ENCODE results near the gene BCL2.

BCL2 gene

DNA sequence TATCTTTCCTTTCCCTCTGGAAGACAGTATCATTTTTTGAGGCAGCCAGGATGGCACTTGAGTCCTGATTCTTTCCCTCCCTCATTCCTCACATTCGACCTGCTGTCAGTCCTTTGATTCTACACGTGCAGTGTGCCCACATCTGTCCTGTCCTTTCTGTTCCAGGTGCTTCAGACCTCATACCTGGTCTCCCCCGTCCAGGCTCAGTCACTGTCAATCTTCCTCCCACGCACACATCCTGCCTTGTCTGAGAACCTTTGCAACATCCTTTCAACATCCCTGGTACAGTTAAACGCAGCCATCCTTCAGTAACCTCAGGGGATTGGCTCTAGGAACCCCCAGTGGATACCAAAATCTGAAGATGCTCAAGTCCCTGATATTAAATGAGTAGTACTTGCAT, 10.1 kb downstream of the BCL2 start:
- peak in 1 of 2 donors; percentile 47 for DNase-seq (ENCODE audit: low read depth in 2 of 2)

DNA sequence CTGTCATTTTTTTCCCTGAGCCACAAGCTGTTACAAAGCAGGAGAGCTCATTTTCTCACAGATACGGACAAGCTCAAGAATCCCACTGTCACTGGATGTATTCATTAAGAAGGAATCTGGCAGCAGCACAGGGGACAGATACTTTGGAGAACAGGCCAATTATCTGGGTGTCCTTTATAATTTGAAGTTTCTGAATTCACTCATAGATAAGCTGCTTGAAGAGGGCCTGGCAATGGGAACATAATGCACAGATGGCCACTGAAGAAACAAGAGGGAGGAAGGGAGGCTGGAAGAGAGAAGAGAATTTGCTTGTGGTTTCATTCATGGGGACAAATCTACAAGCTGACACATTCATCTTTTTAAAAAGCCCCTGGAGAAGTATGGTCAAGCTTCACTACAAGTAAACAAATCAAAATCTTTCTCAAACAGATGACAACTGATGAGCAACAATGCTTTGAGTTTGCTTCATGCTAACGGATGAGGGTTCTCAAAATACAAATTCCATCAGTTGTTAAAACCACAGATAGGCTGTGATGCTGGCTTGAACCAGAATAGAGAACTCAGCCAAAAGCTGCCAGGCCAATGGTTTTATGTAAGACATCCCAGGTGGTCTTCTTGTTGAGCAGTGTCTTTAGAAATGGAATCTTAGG, 11.9 kb downstream of the BCL2 start:
- DNase-seq (ENCODE audit: low read depth in 2 of 2), result no peak

DNA sequence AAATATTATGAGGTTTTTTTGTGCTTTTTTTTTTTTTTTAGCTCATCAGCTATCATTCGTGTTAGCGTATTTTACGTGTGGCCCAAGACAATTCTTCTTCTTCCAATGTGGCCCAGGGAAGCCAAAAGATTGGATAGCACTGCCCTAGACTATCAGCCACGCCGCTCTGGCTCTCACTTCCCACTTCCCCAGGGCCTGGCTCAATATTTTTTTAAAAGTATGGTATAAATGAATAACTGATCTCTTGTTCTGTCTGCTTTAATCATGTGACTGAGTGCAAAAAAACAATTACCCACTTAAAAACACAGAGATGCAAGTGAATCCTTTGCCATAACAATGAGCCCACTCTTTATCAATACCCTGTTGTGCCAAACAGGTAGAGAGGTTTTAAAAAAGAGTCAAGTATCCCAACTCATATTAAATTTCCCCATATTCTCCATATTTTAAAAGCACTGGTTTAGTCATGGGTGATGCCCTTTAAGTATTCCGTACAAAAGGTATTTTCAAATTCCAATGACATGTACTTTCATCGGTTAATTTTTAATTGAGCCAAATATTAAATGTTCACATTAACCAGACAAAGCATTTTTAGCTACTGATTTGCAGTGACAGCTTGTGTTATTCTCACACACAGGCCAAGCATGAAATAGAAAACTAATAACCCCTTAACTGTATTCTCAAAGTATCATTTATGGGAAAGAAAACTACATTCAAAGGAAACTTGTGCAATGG, 12.6 kb downstream of the BCL2 start:
- DNase-seq (ENCODE audit: low read depth in 2 of 2), result no peak

DNA sequence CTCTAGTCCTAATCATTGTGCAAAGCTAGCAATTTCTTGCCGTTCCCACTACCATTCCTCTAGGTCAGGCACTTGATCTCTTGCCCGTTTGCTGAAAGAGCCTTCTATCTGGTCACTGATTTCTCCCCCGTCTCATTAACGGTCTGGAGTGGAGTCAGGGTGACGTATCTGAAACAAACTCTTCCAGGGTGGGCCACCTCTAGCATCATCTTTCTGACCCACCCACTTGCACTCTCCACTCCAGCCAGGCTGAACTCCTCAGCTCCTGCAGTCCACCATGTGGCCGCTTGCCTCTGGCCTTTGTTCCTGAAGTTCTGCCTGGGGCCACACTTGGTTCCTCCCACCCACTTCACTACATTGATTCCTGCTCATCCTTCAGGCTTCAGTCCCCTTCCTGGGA, 13.3 kb downstream of the BCL2 start:
- no peak for DNase-seq (ENCODE audit: low read depth in 2 of 2)

DNA sequence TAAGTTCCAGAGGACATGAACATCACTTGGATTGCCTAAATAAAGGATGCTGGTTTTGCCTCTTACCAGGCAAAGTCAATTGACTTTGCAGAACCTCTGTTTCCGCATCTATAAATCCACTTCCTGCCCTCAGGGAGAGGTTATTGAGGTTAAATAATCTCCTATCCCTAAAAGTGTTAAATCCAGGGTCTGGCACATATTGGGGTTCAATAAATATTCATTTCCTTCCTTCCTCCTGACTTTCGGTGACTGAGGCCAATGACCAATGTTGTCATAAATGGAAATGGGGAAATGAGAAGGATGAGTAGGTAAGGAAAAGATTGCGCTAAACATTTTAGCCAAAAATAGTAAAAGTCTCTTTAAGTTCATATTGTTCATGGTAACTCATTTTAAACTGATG, 16.0 kb downstream of the BCL2 start:
- no peak for DNase-seq (ENCODE audit: low read depth in 2 of 2)

DNA sequence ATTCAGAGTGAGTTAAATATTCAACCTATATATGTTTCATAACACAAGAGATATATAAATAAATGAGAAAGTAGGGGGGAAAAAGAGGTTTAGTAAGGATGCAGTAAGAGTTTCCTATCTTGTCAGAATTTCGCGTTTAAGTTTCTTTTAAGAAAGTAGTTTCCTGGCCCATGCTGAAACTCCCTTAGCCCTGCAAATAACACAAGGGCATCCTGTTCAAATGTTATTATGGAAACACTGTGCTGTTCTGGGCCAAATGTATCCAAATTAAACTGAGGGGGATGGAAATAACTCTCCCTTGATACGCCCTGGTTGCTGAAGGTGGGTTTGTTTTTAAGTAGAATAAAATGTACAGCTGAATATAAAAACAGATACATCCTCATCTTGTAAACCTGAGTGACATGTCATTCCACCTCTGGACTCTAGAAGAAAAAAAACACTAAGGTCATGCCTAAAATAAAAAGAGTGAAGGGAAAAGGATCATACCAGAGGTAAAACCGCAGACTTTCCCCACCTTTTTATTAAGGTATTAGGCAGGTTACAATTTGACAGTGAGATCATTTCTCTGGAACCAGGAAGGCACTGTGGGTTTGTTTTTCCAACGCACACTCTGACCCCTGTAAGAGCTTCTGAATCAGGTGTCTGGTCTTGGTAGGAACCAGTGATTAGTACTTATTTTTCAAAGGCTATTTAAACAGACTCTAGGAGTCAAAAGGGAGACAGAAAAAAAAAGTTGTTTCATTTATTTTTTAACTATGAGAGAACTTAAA, 16.7 kb downstream of the BCL2 start:
- DNase-seq (ENCODE audit: low read depth in 2 of 2), result no peak

DNA sequence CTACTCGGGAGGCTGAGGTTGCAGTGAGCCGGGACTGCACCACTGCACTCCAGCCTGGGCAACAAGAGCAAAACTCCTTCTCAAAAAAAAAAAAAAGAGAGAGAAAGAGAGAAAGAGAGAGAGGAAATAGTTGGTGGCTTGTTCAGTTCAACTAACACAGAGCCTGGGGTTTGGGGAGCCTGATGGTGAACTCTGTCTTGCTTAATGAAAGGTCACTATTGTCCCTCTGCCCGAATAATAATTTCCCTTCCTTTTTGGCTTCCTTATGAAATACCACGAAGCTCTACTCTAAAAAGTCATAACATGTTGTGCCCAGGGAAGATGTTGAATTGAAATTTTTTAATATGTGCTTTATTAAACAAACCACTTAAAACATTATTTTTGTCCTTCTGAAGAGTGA, 17.3 kb downstream of the BCL2 start:
- DNase-seq (ENCODE audit: low read depth in 2 of 2), result no peak

DNA sequence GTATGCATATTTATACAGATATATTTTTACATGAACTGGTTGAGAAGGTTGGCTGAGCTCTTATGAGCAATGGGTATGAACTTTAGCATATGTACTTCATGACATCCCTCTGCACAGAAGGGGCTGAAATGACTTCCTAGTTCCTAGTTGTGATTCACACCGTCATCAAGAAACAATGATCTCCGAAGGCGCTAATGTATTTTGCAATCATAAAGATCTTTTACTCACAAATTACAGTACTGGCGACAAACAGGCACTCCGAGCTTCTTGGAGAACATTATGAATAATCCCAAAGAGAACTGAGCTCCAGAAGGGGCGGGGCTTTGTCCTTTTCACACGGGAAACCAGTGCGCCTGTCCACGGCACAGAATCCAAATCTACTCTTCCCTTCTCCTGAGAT, 18.1 kb downstream of the BCL2 start:
- no peak for DNase-seq (ENCODE audit: low read depth in 2 of 2)

DNA sequence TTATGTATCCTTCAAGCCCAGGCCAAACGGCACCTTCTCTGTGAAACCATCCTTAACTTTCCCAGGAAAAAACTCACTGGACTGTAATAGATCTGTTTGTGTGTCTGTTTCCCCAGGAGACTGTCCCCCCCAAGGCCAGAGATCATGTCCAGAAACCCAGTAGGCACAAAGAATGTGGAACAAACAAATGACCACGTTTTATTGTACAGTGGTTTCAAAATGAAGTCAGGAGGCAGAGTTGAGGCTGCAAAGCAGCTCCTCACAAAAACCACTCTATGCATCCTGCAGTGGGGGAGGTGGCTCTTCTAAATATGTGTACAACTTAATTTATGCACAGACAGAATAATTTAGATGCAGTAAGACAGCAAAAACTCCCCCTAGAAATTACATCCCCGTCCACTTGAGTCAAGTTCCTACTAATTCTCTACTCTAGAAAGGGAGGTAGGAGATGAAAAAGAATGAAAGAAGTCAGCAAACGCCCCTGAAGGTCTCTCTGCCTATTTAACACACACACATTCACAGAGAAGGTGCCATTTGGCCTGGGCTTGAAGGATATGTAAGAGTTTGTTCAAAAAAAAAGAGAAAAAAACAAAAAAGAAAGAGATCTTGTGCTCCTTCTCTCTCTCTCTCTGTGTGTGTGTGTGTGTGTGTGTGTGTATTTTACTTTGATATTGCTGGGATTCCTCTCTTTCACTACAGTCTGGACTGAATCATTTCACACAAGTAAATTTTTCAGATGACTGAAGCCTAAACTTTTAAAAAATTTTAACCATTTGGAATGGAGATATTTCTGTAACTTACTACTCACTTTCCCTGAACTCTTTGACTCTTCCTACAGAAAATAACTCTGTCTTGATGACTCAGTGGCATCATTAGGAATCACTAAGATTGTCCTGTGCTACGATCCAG, 19.5 kb downstream of the BCL2 start:
- DNase-seq (ENCODE audit: low read depth in 2 of 2), result no peak

DNA sequence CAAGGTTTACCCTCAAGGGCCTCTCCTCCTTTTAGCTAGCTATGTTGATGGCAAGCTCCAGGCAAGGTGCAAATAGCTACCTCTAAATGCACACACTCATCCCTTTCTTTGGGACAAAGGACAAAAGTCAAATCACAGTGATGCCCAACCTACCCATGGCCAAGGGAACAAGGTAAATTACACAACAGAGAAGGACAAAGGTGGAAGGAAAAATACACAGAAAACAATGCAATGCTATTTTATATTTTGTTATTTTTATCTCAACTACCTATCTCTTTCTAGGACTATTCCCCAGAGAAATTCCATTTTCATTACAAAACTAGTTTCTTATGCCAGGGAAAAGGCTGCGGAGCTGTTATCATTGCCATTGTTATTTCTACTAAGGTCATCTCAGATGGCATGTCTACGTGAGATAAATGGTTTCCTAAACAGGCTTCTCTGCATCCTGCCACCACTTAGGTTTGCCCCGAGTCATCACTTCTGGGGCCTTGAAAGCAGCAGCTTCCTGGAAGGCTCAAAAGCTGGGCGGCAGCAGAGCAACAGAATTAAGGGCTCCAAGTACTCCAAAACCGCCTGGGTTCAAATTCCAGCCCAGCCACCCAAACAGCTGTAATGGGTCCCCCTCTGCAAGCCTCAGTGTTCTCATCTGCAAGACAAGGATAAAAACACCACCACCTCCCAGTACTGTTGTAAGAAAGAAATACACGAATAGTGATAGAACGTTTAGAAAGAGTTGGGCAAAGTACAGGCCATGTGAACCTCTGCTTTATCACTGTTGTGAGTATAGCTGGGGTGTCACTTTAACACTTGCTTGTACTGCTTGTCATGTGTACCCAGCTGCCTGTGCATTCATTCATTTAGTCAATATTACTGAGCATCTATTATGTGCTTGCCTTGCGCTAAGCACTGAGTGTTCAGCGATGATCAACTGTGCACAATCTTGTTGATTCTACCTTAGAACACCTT, 20.9 kb downstream of the BCL2 start:
- DNase-seq (ENCODE audit: low read depth in 2 of 2), result no peak

DNA sequence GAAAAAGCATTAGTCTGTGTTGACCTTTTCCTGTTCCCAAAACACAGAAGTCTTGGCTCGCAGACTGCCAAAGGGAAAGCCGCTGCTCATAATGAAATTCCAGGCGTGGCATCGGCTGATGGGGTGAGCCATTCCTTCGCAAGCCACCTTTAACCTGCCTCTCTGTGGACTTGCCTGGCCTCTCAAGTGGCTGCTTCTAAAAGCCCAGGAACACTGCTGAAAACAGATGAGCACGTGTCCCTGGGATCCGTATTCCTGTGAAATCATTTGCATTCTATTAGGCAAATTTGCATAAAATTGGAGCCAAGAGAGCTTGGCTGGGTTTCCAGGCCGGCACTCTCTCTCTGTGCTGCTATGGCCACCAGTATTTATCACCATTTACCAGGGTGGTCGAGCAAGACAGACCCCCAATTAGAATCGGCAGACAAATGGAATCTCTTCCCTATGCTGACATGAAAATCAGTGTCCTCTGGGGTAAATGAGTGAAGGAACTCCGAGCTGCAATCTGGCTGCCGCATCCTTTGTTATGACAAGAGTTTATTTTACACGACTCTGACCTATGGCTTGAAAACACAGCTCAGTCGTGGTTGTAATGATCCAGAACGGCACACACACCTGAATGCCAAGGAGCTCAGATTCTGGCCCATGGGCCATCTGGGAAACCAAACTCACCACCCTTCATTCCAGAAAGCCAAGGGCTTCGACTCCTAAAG, 21.7 kb downstream of the BCL2 start:
- DNase-seq (ENCODE audit: low read depth in 2 of 2), result no peak

DNA sequence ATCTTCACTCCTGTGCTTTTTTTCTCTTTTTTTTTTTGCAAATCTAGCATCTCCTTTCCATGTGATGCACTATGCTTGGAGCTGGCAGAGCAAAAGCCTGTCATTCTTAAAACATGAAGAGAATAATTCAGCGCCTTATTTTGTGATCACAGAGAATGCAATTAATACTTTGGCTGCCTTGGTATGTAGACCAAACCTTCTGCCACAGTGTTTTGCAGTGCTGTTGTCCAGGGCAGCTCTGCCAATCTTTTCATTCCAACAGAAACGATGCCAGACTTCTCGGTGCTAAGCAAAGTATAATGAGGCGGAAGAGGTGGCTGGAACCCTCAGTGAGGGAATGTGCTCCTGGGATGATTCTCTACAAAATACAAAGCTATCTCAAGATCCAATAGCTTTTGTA, 25.6 kb downstream of the BCL2 start:
- DNase-seq (ENCODE audit: low read depth in 2 of 2), result no peak

DNA sequence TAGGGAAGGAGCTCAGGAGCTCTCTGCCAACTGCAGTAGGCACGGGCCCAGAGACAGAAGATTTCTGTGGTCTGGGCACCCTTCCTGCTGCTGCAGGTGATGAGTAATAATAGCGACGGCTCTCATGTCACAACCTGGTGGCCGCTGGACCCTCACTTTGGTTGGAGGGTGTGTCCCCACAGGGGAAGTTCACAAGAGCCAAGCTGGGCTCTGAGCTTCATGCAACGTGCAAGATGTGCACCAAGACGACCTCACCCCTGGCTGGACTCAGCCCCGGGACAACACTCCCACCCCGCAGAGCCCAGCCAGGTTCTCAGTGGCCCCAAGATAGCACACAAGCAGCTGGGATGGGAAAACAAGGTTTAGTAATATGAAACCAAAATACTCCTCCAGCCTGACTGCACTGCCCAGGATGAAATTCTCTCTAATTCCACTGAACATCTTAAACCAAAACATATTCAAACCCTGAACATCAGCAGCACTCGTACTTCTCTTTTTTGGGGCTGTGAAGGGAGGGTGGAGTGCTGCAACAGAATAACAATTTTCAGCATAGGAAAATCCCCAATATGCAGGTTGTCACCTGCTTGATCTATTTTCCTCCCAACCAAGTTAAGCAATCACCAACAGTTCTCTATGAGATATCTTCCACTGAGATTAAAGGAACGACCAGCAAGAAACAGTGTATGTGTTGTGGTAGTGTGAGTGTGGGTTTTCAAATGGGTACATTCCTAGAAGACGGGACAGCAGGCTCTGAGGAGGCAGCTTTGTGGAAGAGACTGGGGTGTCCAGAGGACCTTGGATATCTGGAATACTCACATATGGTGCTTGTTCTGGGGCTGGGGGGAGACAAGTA, 26.5 kb downstream of the BCL2 start:
- no peak for DNase-seq (ENCODE audit: low read depth in 2 of 2)

DNA sequence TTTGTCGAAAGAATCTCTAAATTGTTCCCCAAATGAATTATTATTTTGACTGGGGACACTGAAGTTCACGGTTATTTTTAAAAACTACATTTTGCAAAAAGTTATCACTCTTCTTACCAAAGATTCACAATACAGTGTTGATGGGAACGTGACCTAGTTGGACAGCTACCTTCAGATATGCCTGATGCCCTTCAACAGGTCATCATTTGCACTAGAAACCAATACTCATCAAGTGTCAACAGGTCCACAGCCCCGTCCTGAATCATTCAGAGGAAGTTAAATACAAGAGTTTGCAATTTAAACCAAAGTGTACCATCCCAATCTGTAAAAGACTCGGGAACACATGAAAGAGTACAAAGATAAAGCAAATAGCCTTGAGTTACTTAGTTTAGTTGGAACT, 28.3 kb downstream of the BCL2 start:
- no peak for DNase-seq (ENCODE audit: low read depth in 2 of 2)

DNA sequence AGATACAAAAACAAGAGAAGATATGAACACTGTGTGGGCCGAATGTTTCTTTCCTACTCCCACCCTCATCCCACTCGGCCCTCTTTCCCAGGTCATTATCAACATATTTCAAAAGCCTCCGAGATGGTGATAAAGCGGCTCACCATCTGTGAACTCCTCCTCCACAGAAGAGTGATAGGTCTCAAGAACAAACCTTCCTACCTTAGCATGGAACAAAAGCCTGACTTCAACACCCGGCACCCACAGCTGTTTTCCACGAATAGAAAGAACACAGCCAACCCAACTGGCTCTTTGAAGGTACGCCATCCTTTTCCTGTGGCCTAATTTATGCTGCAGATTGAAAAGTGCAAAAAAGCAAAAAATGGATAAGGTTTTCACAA, 28.8 kb downstream of the BCL2 start:
- no peak for DNase-seq (ENCODE audit: low read depth in 2 of 2)

DNA sequence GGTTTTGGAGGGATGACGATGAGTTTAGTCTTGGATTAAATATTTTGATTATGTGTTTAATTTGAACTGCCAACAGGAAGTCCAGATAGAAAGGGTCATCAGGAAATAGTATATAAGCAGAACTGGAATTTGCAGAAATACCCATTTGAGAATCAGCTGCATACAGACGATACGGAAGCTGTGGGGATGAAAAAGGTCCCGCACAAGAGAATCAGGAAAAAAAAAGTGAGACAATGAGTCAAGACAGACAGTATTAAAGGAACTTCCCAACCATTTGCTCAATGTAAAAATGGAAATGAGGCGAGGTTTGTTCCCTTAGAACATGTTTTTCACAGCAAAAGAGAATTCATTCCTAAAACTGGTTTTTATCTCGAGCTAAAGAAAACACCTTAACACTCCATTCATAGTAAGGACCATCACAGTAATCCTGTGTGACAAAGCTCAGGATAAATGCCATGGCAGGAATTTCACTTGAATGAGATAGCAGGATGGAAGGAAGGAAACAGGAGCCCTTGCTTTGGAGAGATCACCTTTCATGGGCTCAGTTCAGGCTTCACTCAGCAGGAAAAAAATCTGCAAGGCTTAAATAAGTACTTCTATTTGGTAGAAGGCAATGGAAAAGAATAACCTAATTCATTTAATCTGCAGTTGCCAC, 29.3 kb downstream of the BCL2 start:
- DNase-seq (ENCODE audit: low read depth in 2 of 2), result no peak

DNA sequence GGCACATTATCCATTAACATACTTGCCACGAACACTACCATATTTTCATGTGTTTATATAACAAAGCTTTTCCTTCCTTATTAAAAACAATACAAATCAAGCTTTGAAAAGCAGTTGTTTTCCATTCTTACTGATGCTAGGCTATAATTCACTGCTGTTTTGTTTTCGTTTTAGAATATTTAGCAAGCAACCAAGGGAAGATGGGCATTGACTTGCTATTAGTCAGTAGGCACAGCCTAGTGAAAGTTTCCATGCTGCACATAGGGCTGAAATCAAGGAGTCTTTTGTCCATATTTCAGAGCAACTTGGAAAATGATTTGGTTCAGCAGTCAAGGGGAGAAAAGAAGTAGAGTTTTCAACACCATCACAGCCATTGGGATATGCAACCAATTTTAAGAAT, 31.3 kb downstream of the BCL2 start:
- no peak for DNase-seq (ENCODE audit: low read depth in 2 of 2)

DNA sequence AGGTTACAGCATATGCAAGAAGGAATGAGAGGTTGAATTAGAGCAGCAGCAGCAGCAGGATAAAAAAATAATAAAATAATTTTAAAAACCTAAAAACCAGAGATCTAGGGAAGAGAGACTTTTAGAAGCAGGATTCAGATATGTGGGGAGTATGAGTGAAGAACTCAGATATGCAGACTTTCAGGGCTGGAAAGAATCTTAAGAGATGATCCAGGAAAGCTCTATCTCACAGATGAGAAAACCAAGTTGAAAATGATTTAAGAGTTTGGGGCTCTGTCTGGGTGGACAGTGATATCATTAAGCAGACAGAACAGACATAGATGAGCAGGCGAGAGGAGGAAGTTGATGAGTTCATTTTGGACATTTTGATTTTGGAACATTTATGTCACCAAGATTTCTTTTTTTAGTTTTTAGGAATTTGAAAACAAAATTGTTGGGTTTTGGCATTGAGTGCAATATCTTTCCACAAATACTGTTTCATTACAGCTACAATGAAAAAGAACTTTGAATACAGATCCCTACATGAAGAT, 31.8 kb downstream of the BCL2 start:
- DNase-seq (ENCODE audit: low read depth in 2 of 2), result no peak
